H1 (cell line): Measurements from ENCODE around the gene PRMT5. TPM values are rescaled to one million over a fixed set of nuclear protein-coding genes. Genes with fewer than 3 reads are reported as not detected.

Experiments
- CTCF ChIA-PET: fragments of 300-600 bp; sonication (Branson Sonifier 250); formaldehyde crosslinking; loops from one replicate; lab custom pipeline; 2021; ENCODE audit not compliant: partially characterized antibody; lab: Charles Lee
- POLR2A ChIA-PET: fragments of 300-600 bp; sonication (Branson Sonifier 250); formaldehyde crosslinking; loops from one replicate; lab custom pipeline; 2021; ENCODE audit warnings: inconsistent platforms; ENCODE audit not compliant: partially characterized antibody; lab: Charles Lee
- DNase-seq, 2 experiments: peaks; one replicate each; pipeline versions ENCODE4 v3.0.0 to v3.0.0-alpha.2; 2010 to 2022; ENCODE audit warnings: low spot score in 2 of 2, low read depth in 1 of 2, mixed read lengths in 1 of 2
- FAIRE-seq: peaks from 2 replicates; lab custom pipeline; 2011; peaks lifted over from hg19 to GRCh38; lab: Jason Lieb, UNC
- H2AFZ ChIP-seq: 2 replicates; pipeline ENCODE4 v1.8.1; 2012; ENCODE audit warnings: low read length, inconsistent platforms
- H2AK5ac ChIP-seq: 2 replicates; pipeline ENCODE4 v1.6.1; 2013; ENCODE audit warnings: low read depth, low read length
- H2BK120ac ChIP-seq: replicated peaks from 2 replicates; pipeline ENCODE3; 2013; ENCODE audit warnings: low read depth, low read length, inconsistent platforms
- H2BK12ac ChIP-seq: 2 replicates; pipeline ENCODE4 v1.6.1; 2013; ENCODE audit warnings: low read depth, low read length
- H2BK15ac ChIP-seq: 2 replicates; pipeline ENCODE4 v1.6.1; 2013; ENCODE audit warnings: low read length
- H2BK20ac ChIP-seq: 2 replicates; pipeline ENCODE4 v1.6.1; 2013; ENCODE audit warnings: low read length
- H2BK5ac ChIP-seq: 2 replicates; pipeline ENCODE4 v1.6.1; 2013; ENCODE audit warnings: low read depth, low read length
- H3K14ac ChIP-seq: 2 replicates; pipeline ENCODE4 v1.6.1; 2013; ENCODE audit warnings: inconsistent platforms; ENCODE audit not compliant: insufficient read length
- H3K18ac ChIP-seq: 2 replicates; pipeline ENCODE4 v1.6.1; 2013; ENCODE audit warnings: low read length; ENCODE audit errors: extremely low read depth
- H3K23ac ChIP-seq: 2 replicates; pipeline ENCODE4 v1.6.1; 2013; ENCODE audit warnings: inconsistent platforms; ENCODE audit not compliant: insufficient read length
- H3K23me2 ChIP-seq: 2 replicates; pipeline ENCODE4 v1.6.1; 2013; ENCODE audit warnings: low read depth, low read length
- H3K27ac ChIP-seq: 2 replicates; pipeline ENCODE4 v1.6.1; 2011; ENCODE audit warnings: low read depth, low read length, inconsistent platforms
- H3K27me3 ChIP-seq, 4 experiments: replicated peaks in 1 of 4; 1 replicate in 1 of 4; 2 replicates in 3 of 4; pipeline versions ENCODE4 v1.6.1 to v1.8.1; 2011 to 2013; ENCODE audit warnings: low read length in 3 of 4, mild to moderate bottlenecking in 3 of 4, inconsistent platforms in 2 of 4, mixed read lengths in 2 of 4, moderate library complexity in 1 of 4; ENCODE audit not compliant: control insufficient read depth in 3 of 4, insufficient read depth in 3 of 4; ENCODE audit errors: extremely low read depth in 1 of 4
- H3K36me3 ChIP-seq, 4 experiments: 2 replicates each; pipeline versions ENCODE4 v1.6.1 to v1.8.1; 2011 to 2013; ENCODE audit warnings: mild to moderate bottlenecking in 4 of 4, low read length in 3 of 4, moderate library complexity in 2 of 4, control low read depth in 1 of 4, inconsistent platforms in 1 of 4; ENCODE audit not compliant: insufficient read depth in 4 of 4, control insufficient read depth in 2 of 4
- H3K4ac ChIP-seq: replicated peaks from 2 replicates; pipeline ENCODE3; 2013; ENCODE audit warnings: low read length, low read depth, mixed read lengths, inconsistent platforms; ENCODE audit not compliant: insufficient read length
- H3K4me1 ChIP-seq, 4 experiments: replicated peaks in 1 of 4; 1 replicate in 1 of 4; 2 replicates in 3 of 4; pipeline versions ENCODE4 v1.6.1 to v1.8.1; 2011 to 2013; ENCODE audit warnings: low read length in 3 of 4, inconsistent platforms in 2 of 4, mixed read lengths in 1 of 4; ENCODE audit not compliant: insufficient read depth in 4 of 4, control insufficient read depth in 3 of 4
- H3K4me2 ChIP-seq, 2 experiments: 2 replicates each; pipeline versions ENCODE4 v1.6.1 to v1.8.1; 2011 to 2013; ENCODE audit warnings: low read depth in 2 of 2, low read length in 2 of 2, control low read depth in 1 of 2, inconsistent platforms in 1 of 2, mild to moderate bottlenecking in 1 of 2; ENCODE audit not compliant: insufficient read depth in 1 of 2
- H3K4me3 ChIP-seq, 4 experiments: fragments of 200-600, 300-600 bp in 1 of 4; sonication (generic), shearing (Covaris generic), sonication (Bioruptor Twin) in 1 of 4; 2 replicates each; pipeline versions ENCODE4 v1.5.1 to v1.8.1; 2011 to 2016; ENCODE audit warnings: low read length in 4 of 4, low read depth in 3 of 4, control low read depth in 2 of 4, inconsistent platforms in 2 of 4, mild to moderate bottlenecking in 2 of 4, mixed read lengths in 1 of 4, moderate library complexity in 1 of 4; ENCODE audit not compliant: insufficient read depth in 2 of 4; ENCODE audit errors: extremely low read depth in 1 of 4
- H3K56ac ChIP-seq: replicated peaks from 2 replicates; pipeline ENCODE3; 2013; ENCODE audit warnings: low read depth, mild to moderate bottlenecking, mixed read lengths, low read length, inconsistent platforms; ENCODE audit not compliant: insufficient read length
- H3K79me1 ChIP-seq: 2 replicates; pipeline ENCODE4 v1.6.1; 2013; ENCODE audit warnings: low read depth, low read length, control low read depth
- H3K79me2 ChIP-seq, 2 experiments: 2 replicates each; pipeline versions ENCODE4 v1.6.1 to v1.8.1; 2012 to 2013; ENCODE audit warnings: low read length in 2 of 2, mild to moderate bottlenecking in 2 of 2, inconsistent platforms in 1 of 2; ENCODE audit not compliant: insufficient read depth in 2 of 2, control insufficient read depth in 1 of 2
- H3K9ac ChIP-seq, 4 experiments: replicated peaks in 1 of 4; 1 replicate in 1 of 4; 2 replicates in 3 of 4; pipeline versions ENCODE4 v1.6.1 to v1.8.1; 2011 to 2013; ENCODE audit warnings: low read depth in 3 of 4, low read length in 3 of 4, control low read depth in 2 of 4, mild to moderate bottlenecking in 2 of 4, moderate library complexity in 2 of 4, inconsistent platforms in 1 of 4; ENCODE audit errors: extremely low read depth in 1 of 4
- H3K9me3 ChIP-seq, 2 experiments: 2 replicates each; pipeline versions ENCODE4 v1.6.1 to v1.8.1; 2012 to 2013; ENCODE audit warnings: mild to moderate bottlenecking in 2 of 2, moderate library complexity in 2 of 2, control low read depth in 1 of 2, inconsistent platforms in 1 of 2, low read depth in 1 of 2, low read length in 1 of 2, mixed read lengths in 1 of 2; ENCODE audit not compliant: insufficient read depth in 2 of 2
- H4K20me1 ChIP-seq, 2 experiments: replicated peaks in 1 of 2; 2 replicates each; pipeline versions ENCODE3 to v1.8.1; 2011 to 2013; ENCODE audit warnings: inconsistent platforms in 2 of 2, low read length in 2 of 2, mild to moderate bottlenecking in 1 of 2; ENCODE audit not compliant: insufficient read depth in 2 of 2, control insufficient read depth in 1 of 2
- H4K5ac ChIP-seq: 2 replicates; pipeline ENCODE4 v1.6.1; 2013; ENCODE audit warnings: low read length, low read depth, mixed read lengths, inconsistent platforms; ENCODE audit not compliant: insufficient read length
- H4K8ac ChIP-seq: 2 replicates; pipeline ENCODE4 v1.8.0; 2013; ENCODE audit warnings: mild to moderate bottlenecking, moderate library complexity, low read length, inconsistent platforms; ENCODE audit not compliant: insufficient read depth; ENCODE audit errors: extremely low read depth
- H4K91ac ChIP-seq: replicated peaks from 2 replicates; pipeline ENCODE3; 2013; ENCODE audit warnings: low read length, mixed read lengths, inconsistent platforms; ENCODE audit not compliant: insufficient read length
- ATF3 ChIP-seq: IDR thresholded peaks from 2 replicates; pipeline ENCODE4 v1.6.1; 2011; ENCODE audit warnings: low read depth, mild to moderate bottlenecking, low read length; ENCODE audit not compliant: insufficient read depth
- CHD1 ChIP-seq: IDR thresholded peaks from 2 replicates; pipeline ENCODE4 v1.6.1; 2012; ENCODE audit warnings: low read depth, low read length, improper control_type of control experiment
- MAFK ChIP-seq: IDR thresholded peaks from 2 replicates; pipeline ENCODE4 v1.6.1; 2012; ENCODE audit warnings: low read depth, mild to moderate bottlenecking, improper control_type of control experiment, low read length
- SP4 ChIP-seq: IDR thresholded peaks from 2 replicates; pipeline ENCODE4 v1.6.1; 2012; ENCODE audit warnings: low read length, inconsistent platforms
- SUZ12 ChIP-seq: fragments of 200-600 bp; sonication (generic); IDR thresholded peaks from 2 replicates; pipeline ENCODE4 v1.6.1; 2012; ENCODE audit warnings: mild to moderate bottlenecking, inconsistent platforms, low read length, moderate library complexity, mixed read lengths
- TBP ChIP-seq: IDR thresholded peaks from 2 replicates; pipeline ENCODE4 v1.6.1; 2011; ENCODE audit warnings: low read depth, low read length, improper control_type of control experiment
- WGBS, 2 experiments: shearing (Covaris generic) in 1 of 2; methylation state at CpG; one replicate each; pipeline versions ENCODE4 v1.1.6 to v1.1.7; 2013 to 2015; ENCODE audit warnings: low lambda C conversion rate in 2 of 2, mixed read lengths in 2 of 2, inconsistent platforms in 1 of 2, low coverage in 1 of 2, missing lambda C conversion rate in 1 of 2; ENCODE audit not compliant: insufficient replicate concordance in 2 of 2, insufficient coverage in 1 of 2, insufficient read length in 1 of 2; ENCODE audit errors: extremely low coverage in 1 of 2, missing lambda C conversion rate in 1 of 2; 5-methylcytosine and 5-hydroxymethylcytosine counted together
- polyA plus RNA-seq, 7 experiments: library from polyadenylated mRNA; depleted of rRNA in 3 of 7; stranded (reverse) in 5 of 7; unstranded in 2 of 7; fragments of >200 nt in 5 of 7; fragments of 200-250 nt in 2 of 7; gene quantifications; 1 replicate in 5 of 7; 2 replicates in 1 of 7; 4 replicates in 1 of 7; pipeline versions ENCODE4 v1.2.1 to v1.2.3, GENCODE V29; 2011 to 2013; ENCODE audit warnings: missing spikeins in 2 of 7, mixed read lengths in 2 of 7
- total RNA-seq: library from RNA; stranded (reverse); fragmentation: NEBNext Ultra II Directional; extraction: Animal tissue kit (Norgen Biotek cat#: 25700); gene quantifications from 2 replicates; pipeline ENCODE4 v1.2.1, GENCODE V29; 2021

The PRMT5 gene
- total and polyA plus RNA-seq, 2 of the 8 experiments (the other 6 are each of a cell fraction or from before 2014, with no cell fraction given), result 171 to 402 TPM

- no peaks in the 10 kb centered on the region for H3K79me2 ChIP-seq
- no peak overlapping the region for H3K9ac ChIP-seq
- no peak overlapping the region for H3K23ac ChIP-seq
- no peak overlapping the region for H3K27ac ChIP-seq
- peaks cover 10 to 35% (median 28%) of the 10 kb centered on the region in 4 experiments for H3K27me3 ChIP-seq
- H3K14ac ChIP-seq, result no peak overlapping the region
- 71% methylated on average over 5 of the region's 5 CpGs; no CpG with 5 or more reads in 1 of the 2 experiments for WGBS, 2 experiments
- no peak overlapping the region for H2BK12ac ChIP-seq
- CTCF ChIA-PET, result interaction anchor here (0.6 to 14.2 kb wide), 15 partner anchors 10 to 341 kb away, joined by 3 to 158 read pairs (median 3); partner anchors contain the start of genes LRP10 and REM2
- H4K20me1 ChIP-seq, result peaks cover 5 to 9% of the 10 kb centered on the region in 2 experiments
- H2AK5ac ChIP-seq, result no peak overlapping the region
- H3K36me3 ChIP-seq, result peaks cover 2 to 7% (median 5%) of the 10 kb centered on the region in 4 experiments; a peak in 5 of 8 replicates
- H3K4me1 ChIP-seq, result peaks cover 0 to 8% (median 4%) of the 10 kb centered on the region in 4 experiments; a peak in 2 of 7 replicates
- no peak overlapping the region for H2BK15ac ChIP-seq
- no peak overlapping the region for H4K5ac ChIP-seq
- H3K23me2 ChIP-seq, result no peaks in the 10 kb centered on the region
- no peak overlapping the region for H4K8ac ChIP-seq
- no peak overlapping the region for H3K4me2 ChIP-seq
- H2BK20ac ChIP-seq, result no peak overlapping the region
- H4K91ac ChIP-seq, result no peak overlapping the region
- DNase-seq (no peak), FAIRE-seq (no peak)
- H2BK5ac ChIP-seq, result no peak overlapping the region
- H3K4me3 ChIP-seq, result no peak overlapping the region
- H3K9me3 ChIP-seq, result no peaks in the 10 kb centered on the region
- no peak for TF ChIP-seq ATF3
- no peak for TF ChIP-seq SUZ12
- TF ChIP-seq TBP, result no peak
- no peak for TF ChIP-seq MAFK
- TF ChIP-seq CHD1, result no peak
- TF ChIP-seq SP4, result no peak
- no peak overlapping the region for H3K4ac ChIP-seq
- H2BK120ac ChIP-seq, result no peak overlapping the region
- no peaks in the 10 kb centered on the region for H3K79me1 ChIP-seq
- H3K56ac ChIP-seq, result no peak overlapping the region
- H3K18ac ChIP-seq, result no peak overlapping the region
- POLR2A ChIA-PET, result interaction anchor here (0.7 to 4.2 kb wide), 11 partner anchors 8 to 85 kb away, joined by 3 to 14 read pairs (median 3); partner anchors contain the start of gene REM2
- no peak overlapping the region for H2AFZ ChIP-seq
These were observed 32.8 kb downstream of the PRMT5 start for GRCh38 chr14:22896356-22896755.
